GM12872 (cell line): ENCODE data around the gene WDR48.

ENCODE experiments used
- CTCF ChIP-seq: IDR thresholded peaks from 3 replicates; pipeline ENCODE4 v1.5.1; 2011; ENCODE audit warnings: low read depth, mild to moderate bottlenecking, low read length, moderate library complexity; ENCODE audit not compliant: insufficient read depth

The WDR48 gene

DNA sequence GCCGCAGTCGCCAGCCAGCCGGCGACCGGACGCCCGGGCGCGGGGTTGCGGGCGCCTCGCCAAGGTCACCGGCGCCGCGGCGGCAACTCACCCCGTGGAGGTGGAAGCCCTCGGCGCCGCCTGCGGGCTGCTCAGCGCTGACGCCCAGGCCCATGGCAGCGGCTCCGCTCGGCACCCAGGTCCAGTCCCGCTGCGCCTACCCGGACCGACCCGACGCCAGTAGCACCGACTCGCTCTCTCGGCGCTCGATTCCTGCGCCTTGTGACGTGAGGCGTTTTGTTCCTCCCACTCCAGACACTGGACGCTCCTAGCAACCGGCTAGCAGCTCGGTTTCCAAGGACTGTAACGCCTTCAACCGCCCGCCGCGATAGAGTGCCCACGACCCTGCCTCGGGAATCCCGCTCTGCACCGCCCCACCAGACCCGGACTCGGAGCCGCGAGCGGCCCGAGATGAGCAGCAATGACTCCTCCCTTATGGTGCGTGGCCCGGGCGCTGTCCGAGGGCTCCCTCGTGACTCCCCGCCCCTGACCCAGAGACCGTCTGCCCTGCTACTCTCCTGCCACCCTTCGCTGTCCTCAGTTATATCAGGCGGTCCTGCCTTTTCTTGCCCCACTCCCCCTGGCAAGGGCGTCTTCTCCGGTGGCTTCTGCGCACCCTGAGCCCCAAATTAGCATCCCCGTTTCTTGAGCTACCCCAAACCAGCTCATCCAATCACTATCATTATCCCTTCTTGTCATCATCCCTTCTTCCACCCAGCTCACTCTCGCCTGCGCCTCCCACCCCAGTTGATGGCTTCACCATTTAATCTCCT lies 55.8 kb downstream of the WDR48 start, which contains the start of the genes GORASP1 and TTC21A:
GORASP1 (minus strand) TSS at position 240 of the 812 bp plus-strand sequence; CDS start at position 154, 86 bp downstream.
TTC21A (plus strand) TSS at position 293 of the 812 bp plus-strand sequence; CDS start at position 451, 158 bp downstream.
- peak; percentile 8; the same call in 1 of the 3 replicates for TF ChIP-seq CTCF

DNA sequence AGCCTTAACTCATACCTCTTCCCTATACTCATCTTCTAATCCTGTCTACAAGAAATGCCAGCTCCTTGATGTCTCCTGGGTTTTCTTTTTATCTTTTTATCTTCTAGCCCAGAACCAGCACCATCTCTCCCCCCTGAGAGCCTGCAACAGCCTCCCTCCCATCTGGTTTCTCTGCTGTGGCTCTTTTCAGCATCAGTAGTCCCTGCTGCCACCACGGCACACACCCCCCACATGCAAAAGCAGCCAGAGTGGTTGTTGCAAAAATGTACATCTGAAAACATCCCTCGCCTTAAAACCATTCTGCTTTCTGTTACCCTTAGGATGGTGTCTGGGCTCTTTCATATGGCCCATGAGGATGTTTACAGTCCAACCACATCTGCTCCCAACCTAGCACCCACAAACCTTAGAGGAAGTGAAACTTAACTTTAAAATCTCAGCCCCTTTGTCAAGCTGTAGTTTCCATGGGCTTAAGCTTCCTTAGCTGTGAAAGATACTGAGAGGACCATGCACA lies 56.4 kb downstream of the WDR48 start:
- TF ChIP-seq CTCF, result no peak

DNA sequence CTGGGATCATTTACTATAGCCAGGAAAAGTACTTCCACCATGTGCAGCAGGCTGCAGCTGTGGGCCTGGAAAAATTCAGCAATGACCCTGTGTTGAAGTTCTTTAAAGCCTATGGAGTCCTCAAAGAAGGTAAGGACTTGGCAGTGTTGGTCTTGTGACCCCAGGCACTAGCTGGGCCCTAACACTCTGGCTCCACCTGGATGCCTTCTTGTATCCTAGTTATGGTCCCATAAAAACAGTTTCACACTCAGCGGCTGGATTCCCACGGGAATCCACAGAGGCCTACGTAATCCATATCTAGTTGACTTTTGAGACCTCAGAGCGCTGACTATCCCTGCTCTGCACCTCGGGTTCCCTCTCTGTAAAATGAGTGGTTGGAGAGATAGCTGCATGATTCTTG lies 57.3 kb downstream of the WDR48 start:
- no peak for TF ChIP-seq CTCF

GRCh38 chr3:39110041-39110639 lies 58.3 kb downstream of the WDR48 start:
- TF ChIP-seq CTCF, result no peak

DNA sequence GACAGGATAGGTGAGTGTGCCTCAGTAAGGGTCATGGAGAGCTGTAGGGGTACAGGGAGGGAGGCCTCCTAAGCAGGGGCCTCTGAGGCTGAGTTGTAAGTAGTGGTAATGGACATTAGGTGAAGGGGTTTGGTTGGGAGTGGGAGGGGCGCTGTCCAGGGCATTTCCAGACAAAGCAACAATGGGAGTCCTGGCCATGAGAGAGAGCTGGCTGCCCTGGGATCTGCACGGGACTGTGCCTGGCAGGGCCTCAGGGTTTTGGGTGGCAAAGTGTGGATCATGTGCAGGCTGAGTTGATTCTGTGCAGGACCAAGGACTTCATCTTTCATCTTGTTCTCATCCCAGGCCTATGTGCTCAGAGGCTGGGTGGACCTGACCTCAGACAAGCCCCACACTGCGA lies 60.3 kb downstream of the WDR48 start:
- no peak for TF ChIP-seq CTCF

GRCh38 chr3:39112535-39112934 lies 60.7 kb downstream of the WDR48 start:
- TF ChIP-seq CTCF, result no peak

DNA sequence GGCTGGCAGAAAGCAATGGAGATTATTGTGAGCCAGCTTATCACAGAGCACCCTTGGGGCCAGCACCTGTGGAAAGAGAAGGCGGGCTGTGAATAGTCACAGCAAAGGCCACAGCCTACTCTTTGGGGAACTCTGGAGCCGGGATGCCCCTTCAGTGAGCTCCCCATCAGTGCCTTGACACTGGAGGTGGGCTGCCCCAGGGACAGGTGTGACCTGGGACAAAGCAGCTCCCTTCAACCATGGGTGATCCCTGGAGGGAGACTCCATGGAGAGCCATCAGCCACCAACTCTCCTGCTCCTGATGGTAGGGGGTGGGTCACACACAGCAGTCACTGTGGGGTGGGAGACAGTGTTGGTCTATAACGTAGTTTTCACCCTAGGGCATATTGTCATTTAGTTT lies 61.5 kb downstream of the WDR48 start:
- TF ChIP-seq CTCF, result no peak
